NCI-H748 treated with DMSO at 0.1 percent for 48 hours (cell line): ENCODE data around the gene SLCO1B1.
"Not testable (repeated sequence)": the region's sequence is repeated elsewhere in the genome, so short reads cannot be mapped to it uniquely, and the experiment has no call there.

ENCODE experiments used
- DNase-seq: peaks from one replicate; lab custom pipeline; 2025; lab: John Stamatoyannopoulos, UW

The SLCO1B1 gene, protein sequence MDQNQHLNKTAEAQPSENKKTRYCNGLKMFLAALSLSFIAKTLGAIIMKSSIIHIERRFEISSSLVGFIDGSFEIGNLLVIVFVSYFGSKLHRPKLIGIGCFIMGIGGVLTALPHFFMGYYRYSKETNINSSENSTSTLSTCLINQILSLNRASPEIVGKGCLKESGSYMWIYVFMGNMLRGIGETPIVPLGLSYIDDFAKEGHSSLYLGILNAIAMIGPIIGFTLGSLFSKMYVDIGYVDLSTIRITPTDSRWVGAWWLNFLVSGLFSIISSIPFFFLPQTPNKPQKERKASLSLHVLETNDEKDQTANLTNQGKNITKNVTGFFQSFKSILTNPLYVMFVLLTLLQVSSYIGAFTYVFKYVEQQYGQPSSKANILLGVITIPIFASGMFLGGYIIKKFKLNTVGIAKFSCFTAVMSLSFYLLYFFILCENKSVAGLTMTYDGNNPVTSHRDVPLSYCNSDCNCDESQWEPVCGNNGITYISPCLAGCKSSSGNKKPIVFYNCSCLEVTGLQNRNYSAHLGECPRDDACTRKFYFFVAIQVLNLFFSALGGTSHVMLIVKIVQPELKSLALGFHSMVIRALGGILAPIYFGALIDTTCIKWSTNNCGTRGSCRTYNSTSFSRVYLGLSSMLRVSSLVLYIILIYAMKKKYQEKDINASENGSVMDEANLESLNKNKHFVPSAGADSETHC

GRCh38 chr12:21130998-21131397 lies at the start of gene SLCO1B1:
TSS of gene SLCO1B1 (plus strand) at chr12:21131194. CDS start at chr12:21141575, 10,381 bp downstream.
- DNase-seq = no peak

DNA sequence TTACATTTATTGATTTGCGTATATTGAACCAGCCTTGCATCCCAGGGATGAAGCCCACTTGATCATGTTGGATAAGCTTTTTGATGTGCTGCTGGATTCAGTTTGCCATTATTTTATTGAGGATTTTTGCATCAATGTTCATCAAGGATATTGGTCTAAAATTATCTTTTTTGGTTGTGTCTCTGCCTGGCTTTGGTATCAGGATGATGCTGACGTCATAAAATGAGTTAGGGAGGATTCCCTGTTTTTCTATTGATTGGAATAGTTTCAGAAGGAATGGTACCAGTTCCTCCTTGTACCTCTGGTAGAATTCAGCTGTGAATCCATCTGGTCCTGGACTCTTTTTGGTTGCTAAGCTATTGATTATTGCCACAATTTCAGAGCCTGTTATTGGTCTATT lies 46.2 kb upstream of the SLCO1B1 start:
- DNase-seq = not testable (repeated sequence)

GRCh38 chr12:21111732-21112131 lies 19.3 kb upstream of the SLCO1B1 start:
- no peak for DNase-seq

DNA sequence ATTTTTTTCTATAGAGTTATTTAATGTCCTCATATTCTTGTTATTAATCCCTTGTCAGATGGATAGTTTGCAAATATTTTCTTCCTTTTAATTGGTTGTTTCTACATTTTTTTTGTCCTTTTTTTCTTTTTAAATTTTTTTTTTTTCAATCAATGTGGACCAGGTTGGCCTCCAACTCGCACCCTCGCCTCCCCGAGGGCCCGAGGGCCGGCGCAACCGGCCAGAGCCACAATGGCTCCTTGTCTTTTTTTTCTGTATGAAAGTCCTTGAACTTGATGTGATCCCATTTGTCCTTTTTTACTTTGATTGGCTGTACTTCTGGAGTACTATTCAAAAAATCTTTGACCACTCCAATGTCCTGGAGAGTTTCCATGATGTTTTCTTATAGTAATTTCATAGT lies 17.7 kb upstream of the SLCO1B1 start:
- no peak for DNase-seq

- no peak for DNase-seq
These were observed 13.0 kb upstream of the SLCO1B1 start for GRCh38 chr12:21117995-21118394.

- DNase-seq = no peak
These were observed 12.2 kb upstream of the SLCO1B1 start for GRCh38 chr12:21118760-21119159.

DNA sequence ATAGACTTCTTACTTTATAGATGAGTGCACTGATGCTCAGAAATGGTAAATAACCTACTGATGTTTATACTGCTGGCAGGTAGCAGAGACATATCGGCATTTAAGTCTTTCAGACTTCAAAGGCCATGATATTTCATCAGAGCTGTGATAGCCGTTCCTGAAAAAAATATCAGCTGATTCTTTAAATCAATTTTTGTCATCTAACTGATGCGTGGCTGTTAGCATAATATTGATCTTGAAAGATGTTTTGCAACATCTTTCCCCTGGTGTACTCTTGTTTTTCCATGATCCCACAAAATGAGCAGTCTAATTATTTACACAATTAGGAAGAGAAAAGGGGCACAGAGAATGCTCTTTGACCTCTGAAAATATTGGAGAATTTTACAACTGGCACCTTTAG lies 1.6 kb upstream of the SLCO1B1 start:
- no peak for DNase-seq

GRCh38 chr12:21129906-21130305 lies 1.1 kb upstream of the SLCO1B1 start:
- DNase-seq = no peak

GRCh38 chr12:21137318-21137999 lies 6.5 kb downstream of the SLCO1B1 start:
- DNase-seq = not testable (repeated sequence)

- DNase-seq = no peak
These were observed 7.0 kb downstream of the SLCO1B1 start for GRCh38 chr12:21138016-21138415.

DNA sequence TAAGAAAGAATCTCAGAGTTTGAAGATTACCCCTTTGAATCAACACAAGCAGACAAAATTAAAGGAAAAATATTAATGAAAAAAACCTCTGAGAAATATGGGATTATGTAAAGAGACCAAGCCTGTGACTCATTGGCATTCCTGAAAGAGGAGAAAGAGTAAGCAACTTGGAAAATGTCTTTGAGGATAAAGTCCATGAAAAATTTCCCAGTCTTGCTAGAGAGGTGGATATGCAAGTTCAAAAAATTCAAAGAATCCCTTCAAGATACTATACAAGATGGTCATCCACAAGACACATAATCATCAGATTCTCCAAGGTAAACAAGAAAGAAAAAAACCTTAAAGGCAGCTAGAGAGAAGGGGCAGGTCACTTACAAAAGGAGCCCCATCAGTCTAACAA lies 13.3 kb downstream of the SLCO1B1 start:
- DNase-seq = no peak

DNA sequence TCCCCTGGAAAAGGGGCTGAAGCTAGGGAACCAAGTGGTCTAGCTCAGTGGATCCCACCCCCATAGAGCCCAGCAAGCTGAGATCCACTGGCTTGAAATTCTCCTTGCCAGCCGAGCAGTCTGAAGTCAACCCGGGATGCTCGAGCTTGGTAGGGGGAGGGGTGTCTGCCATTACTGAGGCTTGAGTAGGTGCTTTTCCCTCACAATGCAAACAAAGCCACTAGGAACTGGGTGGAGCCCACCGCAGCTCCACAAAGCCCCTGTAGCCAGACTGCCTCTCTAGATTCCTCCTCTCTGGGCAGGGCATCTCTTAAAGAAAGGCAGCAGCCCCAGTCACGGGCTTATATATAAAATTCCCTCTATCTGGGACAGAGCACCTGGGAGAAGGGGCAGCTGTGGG lies 18.9 kb downstream of the SLCO1B1 start:
- DNase-seq = not testable (repeated sequence)

DNA sequence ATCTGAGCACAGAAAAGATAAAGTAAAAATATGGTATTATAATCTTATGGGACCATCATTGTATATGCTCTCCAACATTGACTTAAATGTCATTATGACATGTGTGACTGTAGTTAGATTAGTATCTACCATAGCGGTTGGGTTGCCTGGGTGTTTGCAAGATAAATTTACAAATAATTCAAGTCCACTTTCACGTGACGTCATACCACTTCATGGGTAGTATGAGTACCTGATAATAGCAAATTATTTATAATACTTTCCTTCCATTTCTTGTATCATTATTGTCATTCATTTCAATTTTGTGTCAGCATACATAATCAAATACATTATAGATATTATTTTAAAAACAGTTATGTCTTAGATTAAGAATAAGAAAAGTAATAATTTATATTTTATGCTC lies 20.2 kb downstream of the SLCO1B1 start:
- no peak for DNase-seq

- DNase-seq = no peak
These were observed 24.7 kb downstream of the SLCO1B1 start for GRCh38 chr12:21155522-21156351.

DNA sequence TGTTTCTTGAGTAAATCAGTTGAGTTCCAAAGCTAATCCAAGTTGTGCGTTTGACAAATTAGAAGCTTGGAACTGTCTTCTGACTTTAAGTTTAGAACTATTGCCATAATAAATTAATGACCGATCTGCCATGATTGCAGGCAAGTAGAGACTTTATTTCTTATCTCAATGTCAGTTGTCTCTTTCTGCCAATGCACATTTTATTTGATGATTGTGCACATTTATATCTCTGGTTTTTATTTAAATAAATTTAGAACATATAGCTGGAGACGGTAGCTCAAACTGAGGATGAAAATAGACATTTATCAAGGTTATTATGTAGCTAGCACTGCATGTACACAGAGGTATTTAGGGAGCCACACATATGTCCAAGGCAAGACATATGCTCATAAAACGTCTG lies 34.1 kb downstream of the SLCO1B1 start:
- no peak for DNase-seq

DNA sequence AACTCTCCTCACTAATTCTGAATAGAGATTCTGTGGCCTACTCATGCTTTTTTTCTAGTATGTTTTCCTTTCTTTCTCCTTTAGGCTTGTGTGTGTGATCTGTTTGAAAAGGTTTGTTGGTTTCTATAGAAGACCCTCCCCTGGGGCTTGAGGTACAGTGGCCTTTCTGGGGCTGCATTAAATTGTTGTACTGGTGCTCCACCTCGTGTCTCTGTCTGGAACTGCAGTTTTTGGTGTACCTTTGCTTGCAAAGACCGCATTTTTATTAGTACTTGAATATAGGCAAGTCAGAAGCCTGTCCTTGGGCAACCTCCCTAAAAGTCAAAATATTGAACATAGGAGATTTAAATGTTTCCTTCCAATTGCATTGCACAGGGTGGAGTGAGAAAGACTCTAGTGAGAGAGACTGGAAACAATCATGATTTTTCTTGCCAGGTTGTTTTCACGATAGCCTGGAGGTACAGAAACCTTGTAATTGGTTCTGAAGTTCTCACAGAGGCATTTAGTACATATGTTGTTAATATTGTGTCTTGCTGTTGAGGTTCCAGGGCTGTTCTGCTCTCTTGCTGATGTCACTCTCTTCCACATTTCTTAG lies 39.0 kb downstream of the SLCO1B1 start:
- DNase-seq = peak; percentile 51

- no peak for DNase-seq
These were observed 41.1 kb downstream of the SLCO1B1 start for GRCh38 chr12:21172079-21172478.

DNA sequence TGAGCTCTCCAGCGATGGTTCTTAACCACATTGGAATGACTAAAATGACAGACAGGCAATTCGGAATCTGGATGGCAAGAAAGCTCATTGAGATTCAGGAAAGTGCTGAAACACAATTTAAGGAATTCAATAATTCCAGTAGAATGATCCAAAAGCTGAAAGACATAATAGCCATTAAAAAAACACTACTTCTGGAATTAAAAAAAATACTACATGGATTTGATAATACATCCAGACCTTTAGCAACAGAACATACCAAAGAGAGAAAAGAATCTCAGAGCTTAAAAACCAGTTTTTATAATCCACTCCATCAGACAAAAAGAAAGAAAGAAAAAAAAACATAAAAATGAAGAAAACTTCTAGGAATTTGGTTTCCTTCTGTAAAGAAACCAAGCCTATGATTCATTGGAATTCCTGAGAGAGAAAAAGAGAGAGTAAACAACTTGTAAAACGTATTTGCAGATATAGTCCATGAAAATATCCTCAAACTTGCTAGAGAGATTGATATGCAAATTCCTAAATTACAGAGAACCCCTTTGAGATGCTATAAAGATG lies 52.8 kb downstream of the SLCO1B1 start:
- DNase-seq = no peak

DNA sequence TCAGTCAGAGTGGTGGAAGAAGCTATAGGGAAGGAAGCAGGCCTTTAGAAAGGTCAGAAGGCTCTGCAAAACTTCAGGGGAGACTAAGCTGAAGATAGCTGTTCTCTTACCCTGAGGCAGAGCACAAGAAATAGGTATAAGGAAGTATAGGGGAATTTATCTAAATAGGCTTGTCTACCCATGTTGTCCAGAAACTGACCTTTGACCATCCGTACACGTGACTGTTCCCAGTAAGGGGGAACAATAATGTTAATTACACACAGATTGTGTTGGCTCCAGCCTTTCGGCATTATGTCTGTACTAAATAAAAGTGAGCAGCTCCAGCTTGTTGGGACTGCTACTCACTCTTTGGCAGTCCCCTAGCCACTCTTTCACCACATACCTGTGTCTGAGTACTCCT lies 59.0 kb downstream of the SLCO1B1 start:
- no peak for DNase-seq

GRCh38 chr12:21214433-21214832 lies 83.4 kb downstream of the SLCO1B1 start:
- not testable (repeated sequence) for DNase-seq

- DNase-seq = no peak
These were observed 88.2 kb downstream of the SLCO1B1 start for GRCh38 chr12:21219206-21219605.
